ENCODE measurements around the gene MOB1A. TPM values are rescaled to one million over a fixed set of nuclear protein-coding genes. Genes with fewer than 3 reads are reported as not detected.
A peak's percentile ranks its signal among the peaks of the same experiment; 100 is the strongest.

The MOB1A gene
- total and polyA plus RNA-seq, 10 of the 15 experiments (the other 5 are each of a cell fraction or from before 2014, with no cell fraction given), result 41.2 to 232 (median 172) TPM

DNA sequence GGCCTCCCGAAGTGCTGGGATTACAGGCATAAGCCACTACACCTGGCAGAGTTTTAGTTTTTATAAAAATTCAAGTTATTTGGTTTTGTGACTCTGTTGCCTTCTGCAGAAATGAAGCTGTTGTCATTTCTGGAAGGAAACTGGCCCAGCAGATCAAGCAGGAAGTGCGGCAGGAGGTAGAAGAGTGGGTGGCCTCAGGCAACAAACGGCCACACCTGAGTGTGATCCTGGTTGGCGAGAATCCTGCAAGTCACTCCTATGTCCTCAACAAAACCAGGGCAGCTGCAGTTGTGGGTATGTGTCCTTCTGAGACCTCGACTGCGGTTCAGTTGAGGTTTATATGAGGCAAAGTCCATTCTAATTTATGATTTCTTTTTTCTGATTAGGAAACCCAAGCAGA lies 26.9 kb upstream of the MOB1A start (continued):
- TF ChIP-seq, protein P1, sequence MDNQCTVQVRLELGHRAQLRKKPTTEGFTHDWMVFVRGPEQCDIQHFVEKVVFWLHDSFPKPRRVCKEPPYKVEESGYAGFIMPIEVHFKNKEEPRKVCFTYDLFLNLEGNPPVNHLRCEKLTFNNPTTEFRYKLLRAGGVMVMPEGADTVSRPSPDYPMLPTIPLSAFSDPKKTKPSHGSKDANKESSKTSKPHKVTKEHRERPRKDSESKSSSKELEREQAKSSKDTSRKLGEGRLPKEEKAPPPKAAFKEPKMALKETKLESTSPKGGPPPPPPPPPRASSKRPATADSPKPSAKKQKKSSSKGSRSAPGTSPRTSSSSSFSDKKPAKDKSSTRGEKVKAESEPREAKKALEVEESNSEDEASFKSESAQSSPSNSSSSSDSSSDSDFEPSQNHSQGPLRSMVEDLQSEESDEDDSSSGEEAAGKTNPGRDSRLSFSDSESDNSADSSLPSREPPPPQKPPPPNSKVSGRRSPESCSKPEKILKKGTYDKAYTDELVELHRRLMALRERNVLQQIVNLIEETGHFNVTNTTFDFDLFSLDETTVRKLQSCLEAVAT (IDR thresholded peaks at IDR 0.05), result no peak
- no peak for TF ChIP-seq CREM (IDR thresholded peaks at IDR 0.05; ENCODE audit: low read depth)
- no peak for TF ChIP-seq SMAD1 (IDR thresholded peaks at IDR 0.05; ENCODE audit: low read depth, partially characterized antibody)
- TF ChIP-seq BHLHE40 (IDR thresholded peaks at IDR 0.05; ENCODE audit: borderline replicate concordance in 1 of 2, low read depth in 2 of 2, low read length in 1 of 2), result peak in 1 of 2 experiments; percentile 39; a peak in 1 of 4 replicates
- no peak for TF ChIP-seq NFYB (IDR thresholded peaks at IDR 0.05; ENCODE audit: insufficient read depth, low read depth, low read length)
- TF ChIP-seq, protein P2, sequence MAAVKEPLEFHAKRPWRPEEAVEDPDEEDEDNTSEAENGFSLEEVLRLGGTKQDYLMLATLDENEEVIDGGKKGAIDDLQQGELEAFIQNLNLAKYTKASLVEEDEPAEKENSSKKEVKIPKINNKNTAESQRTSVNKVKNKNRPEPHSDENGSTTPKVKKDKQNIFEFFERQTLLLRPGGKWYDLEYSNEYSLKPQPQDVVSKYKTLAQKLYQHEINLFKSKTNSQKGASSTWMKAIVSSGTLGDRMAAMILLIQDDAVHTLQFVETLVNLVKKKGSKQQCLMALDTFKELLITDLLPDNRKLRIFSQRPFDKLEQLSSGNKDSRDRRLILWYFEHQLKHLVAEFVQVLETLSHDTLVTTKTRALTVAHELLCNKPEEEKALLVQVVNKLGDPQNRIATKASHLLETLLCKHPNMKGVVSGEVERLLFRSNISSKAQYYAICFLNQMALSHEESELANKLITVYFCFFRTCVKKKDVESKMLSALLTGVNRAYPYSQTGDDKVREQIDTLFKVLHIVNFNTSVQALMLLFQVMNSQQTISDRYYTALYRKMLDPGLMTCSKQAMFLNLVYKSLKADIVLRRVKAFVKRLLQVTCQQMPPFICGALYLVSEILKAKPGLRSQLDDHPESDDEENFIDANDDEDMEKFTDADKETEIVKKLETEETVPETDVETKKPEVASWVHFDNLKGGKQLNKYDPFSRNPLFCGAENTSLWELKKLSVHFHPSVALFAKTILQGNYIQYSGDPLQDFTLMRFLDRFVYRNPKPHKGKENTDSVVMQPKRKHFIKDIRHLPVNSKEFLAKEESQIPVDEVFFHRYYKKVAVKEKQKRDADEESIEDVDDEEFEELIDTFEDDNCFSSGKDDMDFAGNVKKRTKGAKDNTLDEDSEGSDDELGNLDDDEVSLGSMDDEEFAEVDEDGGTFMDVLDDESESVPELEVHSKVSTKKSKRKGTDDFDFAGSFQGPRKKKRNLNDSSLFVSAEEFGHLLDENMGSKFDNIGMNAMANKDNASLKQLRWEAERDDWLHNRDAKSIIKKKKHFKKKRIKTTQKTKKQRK (IDR thresholded peaks at IDR 0.05; ENCODE audit: low read depth, low read length), result no peak
- TF ChIP-seq TCF12 (IDR thresholded peaks at IDR 0.05; ENCODE audit: low read depth, low read length), result peak; percentile 24; the same call in 1 of the 2 replicates
- TF ChIP-seq KAT2A (conservative IDR thresholded peaks at IDR 0.05; ENCODE audit: control insufficient read depth, low read depth, low read length), result no peak
- no peak for TF ChIP-seq GABPA (IDR thresholded peaks at IDR 0.05; ENCODE audit: low read depth)
- TF ChIP-seq NRF1 (conservative IDR thresholded peaks at IDR 0.05; ENCODE audit: low read depth, low read length), result no peak
- no peak for TF ChIP-seq RELA (IDR thresholded peaks at IDR 0.05; ENCODE audit: borderline replicate concordance, partially characterized antibody)

Data from GM12878 (cell line).